ENCODE measurements around the gene RETREG1.
A peak's percentile ranks its signal among the peaks of the same experiment; 100 is the strongest.
"Not testable (repeated sequence)": the region's sequence is repeated elsewhere in the genome, so short reads cannot be mapped to it uniquely, and the experiment has no call there.

The RETREG1 gene

DNA sequence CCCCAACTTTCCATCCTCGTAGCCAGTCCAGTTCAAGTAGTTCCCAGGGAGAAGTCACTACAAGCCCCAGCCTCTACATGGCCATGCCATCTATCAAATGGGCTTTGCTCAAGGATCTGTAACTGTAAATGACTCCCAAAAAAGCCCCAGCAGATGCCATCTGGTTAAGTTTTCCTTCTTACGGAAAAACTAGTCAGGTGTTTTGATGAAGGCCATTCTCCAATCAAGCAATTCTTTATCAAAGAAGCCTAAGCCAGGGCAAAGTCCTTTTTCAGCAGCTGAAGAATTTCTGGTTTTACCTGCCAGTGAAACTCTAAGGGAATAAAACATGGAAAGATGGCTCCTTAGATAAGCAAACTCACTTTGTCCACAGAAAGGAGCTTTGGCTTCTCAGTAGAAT lies 129.3 kb downstream of the RETREG1 start:
- DNase-seq (ENCODE audit: low spot score): no peak

DNA sequence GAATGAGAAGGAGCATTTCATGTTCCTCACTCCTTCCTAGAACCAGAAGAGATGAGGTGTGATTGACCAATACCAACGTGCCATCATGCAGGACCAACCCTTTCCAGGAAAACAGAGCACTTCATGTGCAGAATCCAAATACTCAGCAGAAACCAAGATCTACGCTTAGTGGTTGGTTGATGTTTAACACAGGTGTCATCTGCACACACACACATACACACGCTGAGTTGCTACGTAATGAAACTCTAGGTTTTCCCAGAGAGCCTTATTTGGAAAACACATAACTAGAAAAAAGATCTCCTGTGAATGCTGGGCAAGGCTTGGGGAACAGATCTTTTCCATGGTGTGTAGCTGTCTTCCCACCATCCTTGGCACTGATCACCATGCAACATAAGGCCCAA lies 130.1 kb downstream of the RETREG1 start:
- DNase-seq (ENCODE audit: low spot score): no peak

DNA sequence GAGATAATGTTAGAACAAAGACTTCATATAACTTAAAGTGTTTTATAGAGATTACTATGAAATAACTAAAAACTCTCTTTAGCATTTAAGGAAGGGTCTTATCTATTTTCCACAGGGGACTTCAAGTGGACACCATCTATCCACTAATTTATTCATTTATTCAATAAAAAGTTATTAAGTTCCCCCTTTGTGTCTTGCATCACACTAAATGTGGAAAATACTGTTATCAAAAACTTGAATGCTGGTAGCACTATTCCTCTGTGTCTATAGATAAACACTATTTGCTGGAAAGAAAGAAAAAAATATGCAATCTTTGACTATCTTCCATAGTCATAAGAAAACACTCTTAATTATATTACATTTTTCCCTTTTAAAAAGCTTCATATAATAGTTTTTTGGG lies 131.1 kb downstream of the RETREG1 start:
- DNase-seq (ENCODE audit: low spot score): no peak

- DNase-seq (ENCODE audit: low spot score): no peak
Observed at GRCh38 chr5:16484081-16484480, 132.7 kb downstream of the RETREG1 start.

- DNase-seq (ENCODE audit: low spot score): no peak
Observed at GRCh38 chr5:16483361-16483760, 133.4 kb downstream of the RETREG1 start.

DNA sequence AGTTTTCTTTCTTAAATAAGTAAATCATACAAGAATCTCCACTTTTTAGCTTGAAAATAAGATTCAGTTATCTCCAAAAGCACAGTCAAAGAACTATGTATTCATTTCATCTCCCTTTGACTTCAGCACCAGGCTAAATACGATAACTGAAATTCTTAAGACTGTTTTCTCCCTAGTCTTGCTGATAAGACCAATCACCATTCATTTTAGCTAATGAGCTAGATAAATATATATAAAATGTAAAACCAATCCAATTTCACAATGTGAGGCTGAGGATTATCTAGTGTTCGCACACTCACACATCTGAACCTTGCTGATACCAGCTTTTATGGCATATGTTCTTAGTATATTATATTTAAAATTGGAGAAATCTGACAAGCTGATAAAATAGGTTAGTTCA lies 133.9 kb downstream of the RETREG1 start:
- DNase-seq (ENCODE audit: low spot score): no peak

GRCh38 chr5:16480821-16481538 lies 135.8 kb downstream of the RETREG1 start:
- no peak for DNase-seq (ENCODE audit: low spot score)

- DNase-seq (ENCODE audit: low spot score): no peak
Observed at GRCh38 chr5:16480144-16480543, 136.7 kb downstream of the RETREG1 start.

DNA sequence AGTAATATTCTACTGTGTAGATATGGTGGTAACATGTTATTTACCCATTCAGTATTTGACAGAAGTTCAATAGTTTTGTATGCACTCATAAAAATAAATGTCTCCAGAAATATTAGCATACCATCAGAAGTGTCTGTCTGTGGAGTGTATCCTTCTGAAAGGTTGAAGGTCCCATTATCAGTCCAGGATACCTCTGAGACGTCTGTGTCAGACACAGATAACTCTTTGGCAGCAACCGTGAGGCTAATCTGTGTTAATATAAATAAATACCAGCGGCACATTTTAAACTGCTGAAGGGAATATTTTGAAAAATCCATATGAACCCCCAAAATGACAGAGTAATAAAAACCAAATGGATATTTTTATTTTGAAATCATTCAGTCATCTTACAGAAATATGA lies 139.3 kb downstream of the RETREG1 start:
- DNase-seq (ENCODE audit: low spot score): no peak

DNA sequence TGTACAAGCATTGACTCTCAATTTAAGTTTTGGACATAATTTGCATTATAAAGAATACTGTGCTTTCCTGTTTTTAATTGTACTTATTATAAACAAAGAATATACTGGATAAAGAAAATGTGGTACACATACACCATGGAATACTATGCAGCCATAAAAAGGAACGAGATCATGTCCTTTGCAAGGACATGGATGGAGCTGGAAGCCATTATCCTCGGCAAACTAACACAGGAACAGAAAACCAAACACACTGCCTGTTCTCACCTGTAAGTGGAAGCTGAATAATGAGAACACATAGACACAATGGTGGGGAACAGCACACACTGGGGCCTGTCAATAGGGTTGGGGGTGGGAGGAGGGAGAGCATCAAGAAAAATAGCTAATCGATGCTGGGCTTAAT lies 140.4 kb downstream of the RETREG1 start:
- DNase-seq (ENCODE audit: low spot score): not testable (repeated sequence)

DNA sequence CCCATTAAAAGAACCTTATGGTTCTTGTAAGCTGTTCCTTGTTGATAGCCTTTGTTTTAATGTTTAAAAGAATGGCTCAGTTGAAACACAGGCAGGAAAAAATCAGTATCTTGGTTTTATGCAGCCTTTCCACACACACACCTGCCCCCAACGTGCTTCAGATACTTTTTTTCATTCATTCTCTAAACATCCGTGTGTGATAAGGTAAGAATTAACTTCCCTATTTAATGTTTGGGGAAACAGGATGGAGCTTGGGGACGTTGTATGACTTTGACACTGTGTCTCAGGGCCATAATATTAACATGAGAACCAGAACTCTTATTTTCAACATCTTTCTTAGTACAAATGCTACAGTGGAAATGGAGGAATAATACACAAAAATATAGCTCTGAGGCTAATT lies 145.4 kb downstream of the RETREG1 start:
- DNase-seq (ENCODE audit: low spot score): no peak

DNA sequence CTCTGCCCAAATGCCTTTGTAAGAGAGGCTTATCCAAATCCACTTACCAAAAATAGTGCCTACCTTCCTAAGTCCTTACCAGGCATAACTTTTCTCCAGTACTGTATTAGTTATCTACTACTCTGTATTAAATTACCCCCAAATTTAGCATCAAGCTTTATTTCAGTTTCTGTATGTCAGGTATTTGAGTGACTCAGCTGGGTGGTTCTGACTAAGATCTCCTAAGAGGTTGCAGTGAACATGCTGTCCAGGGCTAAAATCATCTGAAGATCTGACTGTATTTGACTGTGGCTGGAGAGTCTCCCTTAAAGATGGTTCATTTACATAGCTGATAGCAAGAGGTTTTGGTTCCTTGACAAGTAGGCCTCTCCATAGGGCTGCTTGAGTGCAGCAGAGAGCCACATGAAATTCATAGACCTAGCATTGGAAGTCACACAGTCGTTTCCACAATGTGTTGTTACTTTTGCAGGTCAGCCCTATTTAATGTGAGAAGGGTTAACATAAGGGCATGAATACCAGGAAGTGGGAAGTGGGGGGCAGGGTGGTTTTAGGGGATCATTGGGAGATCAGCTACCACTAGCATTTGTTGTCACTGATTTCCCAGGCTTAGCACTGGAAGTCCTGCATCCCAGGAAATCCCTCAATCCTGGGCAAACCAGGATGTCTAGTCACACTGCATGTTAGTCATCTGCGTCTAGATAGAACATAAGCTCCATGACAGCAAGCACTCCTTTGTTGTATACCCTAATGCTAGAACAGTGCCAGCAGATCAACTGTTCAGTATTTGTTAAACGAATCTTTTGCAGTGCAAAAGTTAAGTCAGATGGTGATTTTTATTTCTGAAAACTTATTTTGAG lies 149.2 kb downstream of the RETREG1 start:
- DNase-seq (ENCODE audit: low spot score): peak; percentile 70

DNA sequence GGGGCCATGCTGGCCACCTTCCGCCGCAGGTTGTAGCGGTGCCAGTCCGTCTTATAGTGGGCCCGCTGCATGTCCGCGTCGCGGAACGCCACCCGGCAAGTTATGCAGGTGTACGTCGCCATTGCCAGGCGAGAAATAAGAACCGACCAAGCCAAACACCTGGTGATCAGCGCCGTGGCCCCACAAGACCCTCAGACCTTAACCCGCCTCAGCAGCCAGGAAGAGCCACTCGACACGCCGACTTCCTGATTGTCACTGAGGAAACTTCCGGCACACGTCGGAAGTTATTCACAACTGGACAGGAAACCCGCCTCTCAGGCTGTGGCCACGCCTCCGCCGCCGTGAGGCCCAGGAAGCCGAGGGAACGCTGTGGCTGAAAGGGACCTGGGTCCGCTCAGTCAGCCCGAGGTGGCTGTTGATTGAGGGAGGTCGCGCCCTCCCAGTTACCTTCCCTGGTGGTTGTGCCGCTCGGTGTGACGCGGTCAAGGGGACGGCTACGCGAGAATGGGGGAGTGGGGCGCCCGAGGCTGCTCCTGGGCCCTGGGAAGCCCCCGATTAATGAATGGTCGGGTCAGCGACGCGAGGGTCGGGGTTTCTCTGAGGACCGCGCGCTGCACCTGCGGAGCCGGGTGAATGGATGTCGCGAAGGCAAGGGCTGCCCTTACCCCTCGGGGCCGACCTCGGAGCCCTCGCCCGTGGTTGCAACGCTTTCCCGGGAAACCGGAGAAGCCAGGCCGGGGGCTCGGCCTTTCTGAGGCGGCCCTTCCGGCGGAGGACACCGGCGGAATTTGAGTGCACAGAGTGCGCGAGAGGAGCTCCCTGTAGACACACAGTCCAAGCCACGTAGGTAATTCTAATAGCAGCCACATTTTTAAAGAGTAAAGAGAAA lies 151.0 kb downstream of the RETREG1 start, which contains the start of gene ZNF622:
ZNF622 (minus strand) TSS at position 257 of the 889 bp plus-strand sequence; CDS start at position 122, 135 bp downstream.
- peak; percentile 82 for DNase-seq (ENCODE audit: low spot score)

GRCh38 chr5:16464664-16465543 lies 151.9 kb downstream of the RETREG1 start:
- DNase-seq (ENCODE audit: low spot score): no peak

GRCh38 chr5:16464231-16464630 lies 152.6 kb downstream of the RETREG1 start:
- DNase-seq (ENCODE audit: low spot score): no peak

DNA sequence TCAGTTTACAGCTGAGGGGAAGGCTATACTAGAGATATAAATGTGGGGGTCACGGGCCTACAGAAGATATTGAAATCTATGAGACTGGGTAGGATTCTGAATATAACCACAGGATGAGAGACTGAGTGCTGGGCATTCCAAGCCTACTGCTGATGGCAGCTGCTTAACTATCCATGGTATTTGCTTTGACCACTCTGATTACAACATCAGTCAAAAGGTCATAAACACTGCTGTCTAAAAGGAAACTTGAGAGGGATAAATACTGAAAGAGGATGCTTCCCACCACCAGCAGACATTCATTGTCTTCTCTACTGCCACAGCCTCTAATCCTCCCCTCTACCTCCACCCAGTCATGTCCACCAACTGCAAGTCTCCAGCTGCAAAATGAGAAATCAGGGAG lies 155.0 kb downstream of the RETREG1 start:
- DNase-seq (ENCODE audit: low spot score): peak; percentile 69

- DNase-seq (ENCODE audit: low spot score): no peak
Observed at GRCh38 chr5:16461026-16461425, 155.8 kb downstream of the RETREG1 start.

- no peak for DNase-seq (ENCODE audit: low spot score)
Observed at GRCh38 chr5:16459451-16459850, 157.3 kb downstream of the RETREG1 start.

- DNase-seq (ENCODE audit: low spot score): no peak
Observed at GRCh38 chr5:16457853-16458252, 158.9 kb downstream of the RETREG1 start.

DNA sequence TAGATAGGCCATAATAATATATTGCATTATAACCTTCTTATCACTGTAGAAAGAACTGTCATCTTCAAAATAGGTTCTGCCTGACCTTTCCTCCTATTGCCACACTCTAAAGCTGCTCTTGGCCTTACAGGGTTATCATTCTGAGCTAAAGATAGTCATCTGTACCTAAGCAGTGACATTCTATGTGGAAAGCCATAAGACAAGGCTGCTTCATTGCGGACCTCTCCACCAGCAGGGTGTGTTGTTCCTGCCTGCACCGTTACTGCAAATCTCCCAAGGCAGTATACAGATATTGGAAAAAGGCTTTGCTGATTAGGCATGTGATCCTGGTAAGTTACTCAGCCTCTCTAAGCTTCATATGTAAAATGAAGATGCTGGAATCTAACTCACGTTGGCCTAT lies 159.3 kb downstream of the RETREG1 start:
- no peak for DNase-seq (ENCODE audit: low spot score)

All from AG08395 (cell line).